Gastroesophageal sphincter (tissue), 4 donors: Measurements from ENCODE around the gene MAFF. TPM values are rescaled to one million over a fixed set of nuclear protein-coding genes. Genes with fewer than 3 reads are reported as not detected.
A peak's percentile ranks its signal among the peaks of the same experiment; 100 is the strongest.

ENCODE experiments used
- ATAC-seq: fragments of 150-250 bp; one replicate; pipeline ENCODE4 v1.9.1; 2016; ENCODE audit warnings: mild to moderate bottlenecking, moderate library complexity
- H3K27ac ChIP-seq, 4 donors: fragments of 200-600 bp; sonication (generic) in 3 of 4; 1 replicate in 3 of 4; 2 replicates in 1 of 4; pipeline ENCODE4 v1.5.1; 2016 to 2019
- H3K27me3 ChIP-seq: fragments of 200-600 bp; sonication (generic); one replicate; pipeline ENCODE4 v1.5.1; 2019
- H3K36me3 ChIP-seq, 2 donors: fragments of 200-600 bp; sonication (generic); one replicate each; pipeline ENCODE4 v1.5.1; 2019; ENCODE audit warnings: control low read depth in 1 of 2
- H3K4me1 ChIP-seq, 3 donors: fragments of 200-600 bp; sonication (generic); 1 replicate in 2 of 3; 2 replicates in 1 of 3; pipeline ENCODE4 v1.5.1; 2016 to 2019; ENCODE audit warnings: control low read depth in 2 of 3
- H3K4me3 ChIP-seq, 2 donors: fragments of 200-600 bp; sonication (generic); one replicate each; pipeline ENCODE4 v1.5.1; 2019; ENCODE audit warnings: mild to moderate bottlenecking in 1 of 2, moderate library complexity in 1 of 2
- H3K9me3 ChIP-seq, 3 donors: fragments of 200-600 bp; sonication (generic); one replicate each; pipeline ENCODE4 v1.5.1; 2017 to 2019; ENCODE audit warnings: control low read depth in 2 of 3
- CTCF ChIP-seq, 4 experiments: fragments of 200-600 bp in 2 of 4; fragments of 450-650 bp in 2 of 4; sonication (generic) in 1 of 4; IDR thresholded peaks; one replicate each; pipeline ENCODE4 v1.5.1; 2017 to 2019; ENCODE audit warnings: antibody characterized with exemption in 4 of 4, mild to moderate bottlenecking in 2 of 4, moderate library complexity in 2 of 4
- EP300 ChIP-seq: sonication (generic); formaldehyde crosslinking; IDR thresholded peaks from one replicate; pipeline ENCODE4 v1.6.1; 2017; ENCODE audit warnings: antibody characterized with exemption, mild to moderate bottlenecking
- POLR2A ChIP-seq, 2 donors: fragments of 450-650 bp; IDR thresholded peaks; one replicate each; pipeline ENCODE4 v1.6.1; 2017; ENCODE audit warnings: antibody characterized with exemption in 2 of 2, mild to moderate bottlenecking in 2 of 2, moderate library complexity in 1 of 2
- POLR2AphosphoS5 ChIP-seq: sonication (generic); formaldehyde crosslinking; IDR thresholded peaks from one replicate; pipeline ENCODE4 v1.6.1; 2017; ENCODE audit warnings: antibody characterized with exemption
- WGBS, 2 donors: methylation state at CpG; one replicate each; pipeline ENCODE4 v1.1.5; 2018; ENCODE audit warnings: low coverage in 1 of 2; 5-methylcytosine and 5-hydroxymethylcytosine counted together
- total RNA-seq, 4 donors: library from RNA; depleted of rRNA; stranded (reverse); fragments of >200 nt; gene quantifications; one replicate each; pipeline ENCODE4 v1.1.0, GENCODE V29; 2016

Gene MAFF
- total RNA-seq, 4 donors from 2014 or later: 21.2 to 93.7 (median 51.2) TPM

GRCh38 chr22:38258895-38259294 lies 57.1 kb downstream of the MAFF start:
- peak overlapping the region in 3 of 4 donors; percentile 82 to 89 (median 85) for H3K27ac ChIP-seq
- H3K36me3 ChIP-seq: no peaks in the 10 kb centered on the region
- no peaks in the 10 kb centered on the region for H3K9me3 ChIP-seq
- TF ChIP-seq POLR2AphosphoS5: no peak
- no peaks in the 10 kb centered on the region for H3K27me3 ChIP-seq
- WGBS, 2 donors: 20 to 31% methylated on average over 1 to 8 of the region's 8 CpGs
- H3K4me1 ChIP-seq: peaks cover 4 to 87% (median 41%) of the 10 kb centered on the region in 3 donors
- no peak overlapping the region for H3K4me3 ChIP-seq
- no peak for ATAC-seq

GRCh38 chr22:38259370-38259769 lies 57.6 kb downstream of the MAFF start:
- no peaks in the 10 kb centered on the region for H3K9me3 ChIP-seq
- no peaks in the 10 kb centered on the region for H3K36me3 ChIP-seq
- peak overlapping the region in 3 of 4 donors; percentile 82 to 89 (median 85) for H3K27ac ChIP-seq
- peaks cover 4 to 82% (median 41%) of the 10 kb centered on the region in 3 donors for H3K4me1 ChIP-seq
- 74 to 88% methylated on average over 7 to 8 of the region's 8 CpGs for WGBS, 2 donors
- no peaks in the 10 kb centered on the region for H3K27me3 ChIP-seq
- TF ChIP-seq POLR2A (IDR thresholded peaks at IDR 0.05): no peak
- no peak for TF ChIP-seq POLR2AphosphoS5
- no peak for TF ChIP-seq CTCF (IDR thresholded peaks at IDR 0.05)
- no peak for TF ChIP-seq EP300
- no peak overlapping the region for H3K4me3 ChIP-seq
- ATAC-seq: no peak

- Histone ChIP-seq H3K36me3 (no peaks in the 10 kb centered on the region), H3K4me3 (peak overlapping the region in 1 of 2 donors; percentile 25), H3K4me1 (peaks cover 4 to 87% (median 47%) of the 10 kb centered on the region in 3 donors), H3K27me3 (no peaks in the 10 kb centered on the region), H3K27ac (peak overlapping the region; percentile 4 to 89 (median 76)), H3K9me3 (no peaks in the 10 kb centered on the region)
- ATAC-seq: peak; percentile 10
- WGBS, 2 donors: 8 to 28% methylated on average over 6 to 9 of the region's 15 CpGs
- TF ChIP-seq CTCF (IDR thresholded peaks at IDR 0.05): peak in 2 of 4 experiments; percentile 15 to 24
- no peak for TF ChIP-seq POLR2A (IDR thresholded peaks at IDR 0.05)
These were observed 59.2 kb downstream of the MAFF start for GRCh38 chr22:38260761-38261681.

- TF ChIP-seq EP300 (no peak), POLR2AphosphoS5 (peak; percentile 14), CTCF (IDR thresholded peaks at IDR 0.05) (peak in 3 of 4 experiments; percentile 33 to 71 (median 51)), POLR2A (IDR thresholded peaks at IDR 0.05) (no peak)
- Histone ChIP-seq H3K4me1 (peaks cover 4 to 87% (median 49%) of the 10 kb centered on the region in 3 donors), H3K27me3 (no peaks in the 10 kb centered on the region), H3K9me3 (no peaks in the 10 kb centered on the region), H3K27ac (peak overlapping the region in 3 of 4 donors; percentile 70 to 89 (median 82)), H3K36me3 (no peaks in the 10 kb centered on the region), H3K4me3 (no peak overlapping the region)
- WGBS, 2 donors: 57 to 60% methylated on average over 5 to 20 of the region's 20 CpGs
- ATAC-seq: peak; percentile 26
These were observed 60.4 kb downstream of the MAFF start for GRCh38 chr22:38262051-38262795.

GRCh38 chr22:38264322-38264843 lies 62.6 kb downstream of the MAFF start:
- Histone ChIP-seq H3K27me3 (no peaks in the 10 kb centered on the region), H3K27ac (peak overlapping the region in 2 of 4 donors; percentile 9 to 15), H3K4me3 (no peak overlapping the region), H3K9me3 (no peaks in the 10 kb centered on the region), H3K36me3 (no peaks in the 10 kb centered on the region), H3K4me1 (peaks cover 0 to 87% (median 40%) of the 10 kb centered on the region in 3 donors)
- 79 to 83% methylated on average over 1 to 4 of the region's 6 CpGs for WGBS, 2 donors
- no peak for ATAC-seq
- no peak for TF ChIP-seq POLR2A (IDR thresholded peaks at IDR 0.05)
- TF ChIP-seq CTCF (IDR thresholded peaks at IDR 0.05): no peak
- TF ChIP-seq POLR2AphosphoS5: no peak
- TF ChIP-seq EP300: no peak
